PFSK-1 (cell line): ENCODE data around the gene PPP2R5C.

ENCODE experiments used
- POLR2AphosphoS5 ChIP-seq: IDR thresholded peaks from 2 replicates; pipeline ENCODE4 v1.6.1; 2012; ENCODE audit warnings: low read depth, mild to moderate bottlenecking, control low read depth, low read length, moderate library complexity
- SIN3A ChIP-seq: IDR thresholded peaks from 2 replicates; pipeline ENCODE4 v1.6.1; 2012; ENCODE audit warnings: mild to moderate bottlenecking, low read length, moderate library complexity, borderline replicate concordance; ENCODE audit not compliant: insufficient read depth
- TAF1 ChIP-seq: IDR thresholded peaks from 2 replicates; pipeline ENCODE4 v1.6.1; 2012; ENCODE audit warnings: low read length, control low read depth, borderline replicate concordance; ENCODE audit not compliant: insufficient read depth

- TF ChIP-seq POLR2AphosphoS5 (no peak), TAF1 (no peak), SIN3A (no peak)
Observed at GRCh38 chr14:101856536-101856935, 95.0 kb downstream of the PPP2R5C start.
